Measurements from ENCODE around the gene CEBPB.

The CEBPB gene

DNA sequence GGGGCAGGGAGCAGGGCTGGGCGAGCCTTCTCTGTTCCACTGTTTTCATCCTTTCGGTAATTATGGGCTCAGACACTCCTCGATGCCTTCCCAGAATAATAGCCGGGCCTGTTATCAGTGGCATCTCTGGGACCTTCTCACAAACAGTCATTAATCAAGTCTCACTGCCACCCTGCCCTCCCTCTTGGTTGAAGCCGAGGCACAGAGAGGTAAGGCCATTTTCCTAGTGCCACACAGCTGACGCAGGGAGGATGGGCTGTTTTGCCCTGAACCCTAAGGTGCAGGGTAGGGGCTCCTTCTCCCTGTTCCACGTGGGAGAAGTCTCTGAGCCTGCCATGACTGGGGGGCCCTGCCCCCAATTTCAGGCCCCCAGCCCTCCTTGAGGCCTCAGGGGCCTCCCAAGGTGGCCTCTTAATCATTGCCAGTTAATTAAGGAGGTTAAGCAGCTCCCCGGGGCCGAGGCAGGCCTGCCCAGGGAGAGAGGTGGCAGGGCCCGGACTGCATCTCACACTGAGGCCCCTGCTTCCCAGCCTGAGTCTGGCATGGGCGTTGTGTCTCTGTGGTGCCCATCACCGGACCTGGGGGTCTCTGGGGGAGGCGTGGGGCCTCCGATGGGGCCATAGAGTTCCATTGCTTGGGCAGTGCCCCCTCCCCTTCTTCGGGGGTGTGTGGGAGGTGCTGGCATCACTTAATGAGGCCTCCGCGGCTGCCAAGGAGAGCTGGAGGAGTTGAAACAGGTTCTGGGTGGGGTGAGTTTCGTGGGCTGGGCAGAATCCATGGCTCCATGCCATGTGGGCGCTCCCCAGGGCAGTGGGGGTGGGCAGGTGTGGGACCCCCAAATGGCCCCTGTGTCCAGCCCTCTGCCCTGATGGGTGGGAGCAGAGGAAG, 42.9 kb downstream of the CEBPB start:
- H3K4me3 ChIP-seq (ENCODE audit: low read depth, low read length) = no peak overlapping the region
- TF ChIP-seq, protein P1, sequence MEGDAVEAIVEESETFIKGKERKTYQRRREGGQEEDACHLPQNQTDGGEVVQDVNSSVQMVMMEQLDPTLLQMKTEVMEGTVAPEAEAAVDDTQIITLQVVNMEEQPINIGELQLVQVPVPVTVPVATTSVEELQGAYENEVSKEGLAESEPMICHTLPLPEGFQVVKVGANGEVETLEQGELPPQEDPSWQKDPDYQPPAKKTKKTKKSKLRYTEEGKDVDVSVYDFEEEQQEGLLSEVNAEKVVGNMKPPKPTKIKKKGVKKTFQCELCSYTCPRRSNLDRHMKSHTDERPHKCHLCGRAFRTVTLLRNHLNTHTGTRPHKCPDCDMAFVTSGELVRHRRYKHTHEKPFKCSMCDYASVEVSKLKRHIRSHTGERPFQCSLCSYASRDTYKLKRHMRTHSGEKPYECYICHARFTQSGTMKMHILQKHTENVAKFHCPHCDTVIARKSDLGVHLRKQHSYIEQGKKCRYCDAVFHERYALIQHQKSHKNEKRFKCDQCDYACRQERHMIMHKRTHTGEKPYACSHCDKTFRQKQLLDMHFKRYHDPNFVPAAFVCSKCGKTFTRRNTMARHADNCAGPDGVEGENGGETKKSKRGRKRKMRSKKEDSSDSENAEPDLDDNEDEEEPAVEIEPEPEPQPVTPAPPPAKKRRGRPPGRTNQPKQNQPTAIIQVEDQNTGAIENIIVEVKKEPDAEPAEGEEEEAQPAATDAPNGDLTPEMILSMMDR (IDR thresholded peaks at IDR 0.05; ENCODE audit: low read depth, low read length) = no peak

DNA sequence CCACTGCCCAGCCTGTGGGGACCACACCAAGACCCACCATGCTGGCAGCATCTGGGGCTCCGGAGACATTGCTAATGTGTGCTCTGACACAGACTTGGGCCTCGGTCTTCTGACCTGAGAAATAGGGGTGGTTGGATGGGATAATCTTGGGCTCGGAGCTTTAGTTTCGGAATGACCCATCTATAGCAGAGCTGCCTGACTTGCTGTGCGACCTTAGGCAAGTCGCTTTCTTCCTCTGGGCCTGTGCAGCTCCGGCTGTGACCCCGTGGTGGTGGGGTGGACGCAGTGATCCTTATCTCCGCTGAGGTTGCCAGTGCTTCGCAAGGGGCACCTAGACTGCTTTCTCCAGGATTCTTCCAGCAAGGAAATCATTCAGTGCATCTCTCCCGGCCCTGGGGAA, 43.7 kb downstream of the CEBPB start:
- TF ChIP-seq, protein P1 (IDR thresholded peaks at IDR 0.05; ENCODE audit: low read depth, low read length) = no peak
- no peak overlapping the region for H3K4me3 ChIP-seq (ENCODE audit: low read depth, low read length)

DNA sequence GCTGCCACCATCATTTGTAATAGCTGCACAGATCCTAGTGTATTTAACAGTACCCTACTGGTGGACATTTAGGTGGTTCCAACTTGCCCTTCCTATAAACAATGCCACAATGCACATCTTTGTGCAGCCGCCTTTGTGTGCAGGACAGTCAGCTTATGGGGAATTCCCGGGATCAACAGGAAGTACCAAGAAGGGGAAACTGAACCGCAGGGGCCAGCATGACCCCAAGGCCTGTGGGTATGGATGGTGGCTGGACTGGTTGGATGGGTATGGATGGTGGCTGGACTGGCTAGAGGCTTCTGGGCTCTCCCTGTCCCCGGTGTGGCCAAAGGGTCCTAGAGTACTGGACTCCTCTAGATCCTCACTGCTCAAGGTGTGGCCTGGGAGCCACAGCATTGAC, 46.7 kb downstream of the CEBPB start:
- no peak overlapping the region for H3K4me3 ChIP-seq (ENCODE audit: low read depth, low read length)
- TF ChIP-seq, protein P1 (IDR thresholded peaks at IDR 0.05; ENCODE audit: low read depth, low read length) = no peak

DNA sequence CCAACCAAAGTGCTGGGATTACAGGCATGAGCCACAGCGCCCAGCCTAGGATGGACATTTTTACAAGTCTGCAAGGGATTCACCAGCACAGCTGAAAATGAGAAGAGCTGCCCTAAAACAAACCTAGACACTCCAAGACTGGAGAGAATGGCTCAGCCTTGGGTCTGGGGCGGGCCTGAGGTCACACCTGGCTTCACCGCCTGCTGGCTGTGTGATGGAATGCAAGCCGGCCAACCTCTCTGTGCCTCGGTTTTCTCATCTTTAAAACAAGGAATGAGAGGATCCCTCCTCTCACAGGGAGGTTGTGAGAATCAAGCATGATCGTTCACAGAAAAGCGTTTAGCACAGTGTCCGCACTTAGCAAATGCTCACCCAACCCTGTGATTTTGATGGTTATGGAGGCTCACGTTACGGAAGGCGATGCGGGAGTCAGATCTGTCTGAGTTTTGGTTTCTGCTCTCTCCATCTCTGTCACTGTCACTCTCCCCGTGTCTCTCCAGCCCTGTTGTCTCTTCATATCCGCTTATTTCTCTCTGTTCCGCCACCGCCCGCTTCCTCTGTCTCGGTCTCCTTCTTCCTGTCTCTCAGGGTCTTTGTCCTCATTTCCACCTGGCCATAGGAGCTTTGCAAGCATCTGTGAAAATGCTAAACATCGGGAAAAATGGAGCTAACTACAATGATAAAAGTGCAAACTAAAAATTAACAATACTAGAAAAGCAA, 47.6 kb downstream of the CEBPB start:
- H3K4me3 ChIP-seq (ENCODE audit: low read depth, low read length) = no peak overlapping the region
- TF ChIP-seq, protein P1 (IDR thresholded peaks at IDR 0.05; ENCODE audit: low read depth, low read length) = no peak

DNA sequence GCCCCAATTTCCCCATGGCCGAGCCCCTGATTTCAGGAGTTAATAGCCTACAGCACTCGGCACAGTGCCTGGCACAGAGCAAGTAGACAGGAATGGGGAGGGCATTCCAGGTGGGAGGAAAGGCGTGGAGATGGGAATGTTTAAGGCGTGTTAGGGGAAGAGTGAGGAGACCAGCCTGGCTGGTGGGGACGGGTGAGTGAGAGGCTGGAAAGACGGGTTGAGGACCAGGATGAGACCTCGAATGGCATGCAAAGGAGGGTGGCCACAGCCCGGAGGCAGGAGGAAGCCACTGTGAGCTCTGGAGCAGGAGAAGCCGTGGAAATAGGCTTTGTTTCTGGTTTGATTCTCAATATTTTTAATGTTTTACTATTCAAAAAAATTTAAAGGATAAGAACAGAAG, 49.5 kb downstream of the CEBPB start:
- H3K4me3 ChIP-seq (ENCODE audit: low read depth, low read length) = no peak overlapping the region
- TF ChIP-seq, protein P1 (IDR thresholded peaks at IDR 0.05; ENCODE audit: low read depth, low read length) = no peak

DNA sequence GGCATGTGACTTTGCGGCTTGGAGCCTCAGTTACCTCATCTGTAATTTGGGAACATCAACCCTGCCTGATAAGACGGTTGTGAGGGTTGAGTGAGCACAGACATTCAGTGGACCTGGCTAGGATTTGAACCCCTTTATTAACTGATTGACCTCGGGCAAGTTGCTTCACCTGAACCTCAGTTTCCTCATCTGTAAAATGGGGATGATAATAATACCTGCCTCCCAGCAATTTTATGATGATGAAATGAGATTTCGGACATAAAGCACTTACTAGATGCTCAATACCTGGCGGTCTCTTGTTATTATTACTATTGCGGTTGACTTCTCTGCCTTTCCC, 51.5 kb downstream of the CEBPB start:
- TF ChIP-seq, protein P1 (IDR thresholded peaks at IDR 0.05; ENCODE audit: low read depth, low read length) = no peak
- H3K4me3 ChIP-seq (ENCODE audit: low read depth, low read length) = no peak overlapping the region
